GM12891 (cell line): ENCODE measurements around the gene MATK. TPM values are rescaled to one million over a fixed set of nuclear protein-coding genes. Genes with fewer than 3 reads are reported as not detected.
A peak's percentile ranks its signal among the peaks of the same experiment; 100 is the strongest.

Experiments used
- DNase-seq: peaks from one replicate; pipeline ENCODE4 v3.0.0; 2011; ENCODE audit warnings: low spot score; ENCODE audit not compliant: insufficient read length
- FAIRE-seq: peaks from 2 replicates; lab custom pipeline; 2011; peaks lifted over from hg19 to GRCh38; lab: Jason Lieb, UNC
- PAX5 ChIP-seq: IDR thresholded peaks from 2 replicates; pipeline ENCODE4 v1.6.1; 2011; ENCODE audit warnings: low read length, moderate library complexity, mild to moderate bottlenecking; ENCODE audit not compliant: insufficient read depth, severe bottlenecking
- POLR2A ChIP-seq: IDR thresholded peaks from 2 replicates; pipeline ENCODE4 v1.6.1; 2011; ENCODE audit warnings: low read depth, low read length, control low read depth
- POLR2AphosphoS5 ChIP-seq: IDR thresholded peaks from 2 replicates; pipeline ENCODE4 v1.6.1; 2011; ENCODE audit warnings: low read depth, low read length, control low read depth
- POU2F2 ChIP-seq: IDR thresholded peaks from 2 replicates; pipeline ENCODE4 v1.6.1; 2011; ENCODE audit warnings: low read depth, mild to moderate bottlenecking, control low read depth, low read length, moderate library complexity
- SPI1 ChIP-seq: IDR thresholded peaks from 2 replicates; pipeline ENCODE4 v1.6.1; 2011; ENCODE audit warnings: low read depth, low read length, control low read depth
- TAF1 ChIP-seq: IDR thresholded peaks from 2 replicates; pipeline ENCODE4 v1.6.1; 2011; ENCODE audit warnings: low read depth, low read length, control low read depth
- polyA plus RNA-seq: library from polyadenylated mRNA; unstranded; fragments of >200 nt; gene quantifications from one replicate; pipeline ENCODE4 v1.2.1, GENCODE V29; 2012; ENCODE audit warnings: low read depth, missing spikeins, inconsistent platforms; ENCODE audit not compliant: missing spikeins

The MATK gene, protein sequence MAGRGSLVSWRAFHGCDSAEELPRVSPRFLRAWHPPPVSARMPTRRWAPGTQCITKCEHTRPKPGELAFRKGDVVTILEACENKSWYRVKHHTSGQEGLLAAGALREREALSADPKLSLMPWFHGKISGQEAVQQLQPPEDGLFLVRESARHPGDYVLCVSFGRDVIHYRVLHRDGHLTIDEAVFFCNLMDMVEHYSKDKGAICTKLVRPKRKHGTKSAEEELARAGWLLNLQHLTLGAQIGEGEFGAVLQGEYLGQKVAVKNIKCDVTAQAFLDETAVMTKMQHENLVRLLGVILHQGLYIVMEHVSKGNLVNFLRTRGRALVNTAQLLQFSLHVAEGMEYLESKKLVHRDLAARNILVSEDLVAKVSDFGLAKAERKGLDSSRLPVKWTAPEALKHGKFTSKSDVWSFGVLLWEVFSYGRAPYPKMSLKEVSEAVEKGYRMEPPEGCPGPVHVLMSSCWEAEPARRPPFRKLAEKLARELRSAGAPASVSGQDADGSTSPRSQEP
- polyA plus RNA-seq: 2.8 TPM

DNA sequence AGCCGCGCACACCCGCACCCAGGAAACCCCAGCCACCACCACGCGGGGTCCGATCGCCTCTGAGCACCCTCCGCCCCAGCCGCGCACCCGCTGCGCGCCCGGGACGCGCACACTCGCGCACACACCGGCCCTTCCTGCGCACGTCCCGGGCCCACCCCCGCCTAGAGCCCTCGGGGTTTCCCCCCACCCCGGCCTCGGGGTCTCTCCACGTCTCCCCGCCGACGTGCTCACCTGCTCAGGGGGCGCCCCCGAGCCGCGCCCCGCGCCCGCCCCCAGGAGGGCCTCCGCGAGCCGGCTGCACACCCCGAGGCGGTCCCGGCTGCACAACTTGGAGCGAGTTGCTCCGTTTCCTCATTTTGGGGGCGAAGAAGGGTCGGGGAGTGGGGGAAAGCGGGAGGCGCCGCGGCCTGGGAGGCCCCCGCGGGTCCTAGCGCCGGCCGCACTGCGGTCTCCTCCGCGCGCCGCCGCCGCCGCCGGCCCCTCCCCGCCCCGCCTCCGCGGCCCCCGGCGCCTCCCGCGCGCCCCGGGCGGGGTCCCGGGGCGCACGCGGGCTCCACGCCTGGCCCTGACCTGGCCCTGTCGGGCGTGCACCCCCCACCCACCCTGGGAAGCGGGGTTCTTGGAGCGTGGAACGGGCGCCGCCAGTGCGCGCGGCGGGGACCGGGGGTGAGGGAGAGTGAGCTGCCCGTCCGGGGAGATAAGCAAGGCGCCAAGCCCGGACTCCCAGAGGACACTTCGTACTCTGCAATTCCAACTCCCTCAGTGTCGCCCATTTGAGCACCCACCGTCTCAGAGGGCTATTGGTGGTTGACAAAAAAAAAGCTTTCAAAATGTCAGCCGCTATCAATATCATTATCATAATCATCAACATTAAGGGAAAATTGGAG lies at the start of gene MATK:
Gene MATK (minus strand): TSS at position 444 of the 887 bp plus-strand sequence. CDS start 1,246 bp downstream, outside the sequence.
- TF ChIP-seq POLR2AphosphoS5 (no peak), POU2F2 (no peak), PAX5 (no peak), POLR2A (no peak), SPI1 (no peak), TAF1 (no peak)

DNA sequence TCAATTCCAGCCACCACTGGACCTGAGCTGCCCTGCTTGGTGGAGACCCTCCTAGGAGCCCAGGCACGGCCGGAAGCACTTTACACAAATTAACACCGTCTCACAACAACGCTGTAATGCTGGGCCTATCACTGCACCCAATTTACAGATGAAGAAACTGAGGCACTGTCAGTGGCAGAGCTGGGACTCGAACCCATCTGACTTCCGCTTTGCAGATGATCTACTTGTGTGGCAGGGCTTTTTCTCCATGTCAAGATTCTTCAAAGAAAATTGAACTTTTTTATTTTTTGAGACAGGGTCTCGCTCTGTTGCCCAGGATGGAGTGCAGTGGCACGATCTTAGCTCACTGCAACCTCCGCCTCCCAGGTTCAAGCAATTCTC lies 48.9 kb upstream of the MATK start:
- FAIRE-seq: no peak
- DNase-seq: no peak
- TF ChIP-seq TAF1 (no peak), POLR2A (no peak), SPI1 (no peak), PAX5 (no peak), POU2F2 (no peak), POLR2AphosphoS5 (no peak)

More for the DNA sequence above, at the start of gene MATK:
- DNase-seq (no peak), FAIRE-seq (no peak)

DNA sequence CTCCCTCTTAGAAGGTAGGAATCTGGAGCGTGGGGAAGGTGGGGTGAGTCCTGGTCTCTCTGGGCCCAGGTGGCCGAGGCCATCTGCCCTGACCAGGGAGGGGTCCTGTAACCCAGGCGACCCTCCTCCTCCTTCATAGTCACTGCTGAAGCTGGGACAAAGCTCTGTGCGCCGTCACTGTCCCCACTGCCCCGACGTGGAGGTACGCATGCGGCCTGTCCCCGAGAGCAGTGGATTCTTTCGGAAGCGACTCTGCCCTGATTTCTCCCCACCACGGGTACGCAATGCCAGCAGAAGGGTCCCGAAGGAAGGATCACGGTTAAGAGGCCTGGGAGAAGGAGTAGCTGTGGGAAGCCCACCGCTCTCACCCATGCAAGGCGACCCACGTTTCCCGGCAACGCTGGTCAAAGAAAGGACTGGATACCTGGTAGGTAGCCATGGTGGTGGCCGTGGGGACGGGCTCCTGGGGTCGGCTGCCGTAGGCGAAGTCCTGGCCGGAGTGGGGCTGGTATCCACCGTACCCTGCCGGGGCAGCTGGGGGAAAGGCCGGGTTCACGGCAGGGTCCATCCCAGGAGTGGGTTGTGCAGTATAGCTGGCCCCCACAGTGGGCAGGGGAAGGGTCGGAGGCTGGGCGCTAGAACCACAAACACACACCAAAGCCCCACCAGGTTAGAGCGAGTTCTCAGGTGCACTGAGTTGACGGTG lies 48.3 kb upstream of the MATK start:
- FAIRE-seq: no peak
- TF ChIP-seq POU2F2: no peak
- TF ChIP-seq SPI1: no peak
- TF ChIP-seq PAX5: no peak
- no peak for TF ChIP-seq POLR2A
- no peak for TF ChIP-seq TAF1
- DNase-seq: no peak

DNA sequence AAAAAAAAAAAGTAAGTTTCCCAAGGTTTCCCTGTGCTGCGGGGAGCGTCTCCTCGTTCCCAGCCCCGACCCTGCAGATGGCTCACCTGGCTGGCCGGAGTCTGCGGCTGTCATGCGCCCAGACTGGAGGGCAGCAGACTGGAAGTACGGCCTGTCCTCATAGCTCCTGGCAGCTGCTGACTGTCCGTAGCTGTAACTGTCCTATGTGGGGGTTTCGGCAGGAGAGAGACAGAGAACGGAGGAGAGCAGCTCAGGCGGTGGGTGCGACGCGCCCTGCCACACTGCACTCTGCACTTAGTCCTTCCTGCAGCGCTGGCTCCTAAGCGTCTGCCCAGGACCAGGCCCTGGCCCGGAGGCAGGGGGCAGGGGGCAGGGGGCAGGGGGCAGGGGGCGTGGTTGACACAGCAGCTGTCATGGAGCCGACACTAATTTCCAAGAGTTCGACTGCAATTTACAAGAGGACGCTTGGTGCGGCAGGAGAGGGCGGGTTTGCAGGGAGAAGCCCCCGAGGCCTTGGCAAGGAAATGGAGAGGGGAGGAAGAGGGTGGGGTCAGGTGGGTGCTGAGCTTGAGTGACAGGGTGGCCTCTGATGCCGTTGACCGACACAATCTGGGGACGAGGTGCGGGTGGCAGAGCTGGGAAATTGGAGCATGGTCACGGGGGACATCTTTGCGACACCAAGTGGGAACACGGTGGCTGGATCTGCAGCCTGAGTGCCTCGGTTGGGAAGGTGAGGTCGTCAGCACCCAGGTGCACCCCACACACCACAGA lies 47.6 kb upstream of the MATK start:
- no peak for TF ChIP-seq POU2F2
- no peak for TF ChIP-seq POLR2A
- no peak for TF ChIP-seq SPI1
- no peak for TF ChIP-seq PAX5
- no peak for TF ChIP-seq TAF1
- TF ChIP-seq POLR2AphosphoS5: no peak
- DNase-seq: no peak
- FAIRE-seq: no peak

DNA sequence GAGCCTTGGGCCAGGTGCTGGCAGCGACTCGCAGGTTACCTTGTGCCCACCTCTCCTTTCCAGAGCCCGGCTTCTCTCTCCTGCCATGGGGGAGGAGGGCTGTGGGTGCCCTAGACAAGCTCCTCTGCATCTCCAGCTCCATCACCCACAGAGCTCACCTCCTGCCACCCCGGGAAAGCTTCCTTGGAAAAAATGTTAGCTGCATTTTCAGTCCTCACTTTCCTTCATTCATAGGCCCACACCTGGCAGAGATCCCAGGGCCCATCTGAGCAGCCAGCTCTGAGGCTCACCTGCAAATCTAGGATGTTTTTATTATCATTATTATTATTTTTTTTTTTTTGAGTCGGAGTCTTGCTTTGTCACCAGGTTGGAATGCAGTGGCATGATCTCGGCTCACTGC lies 45.8 kb upstream of the MATK start:
- FAIRE-seq (no peak), DNase-seq (no peak)
- TF ChIP-seq TAF1: no peak
- TF ChIP-seq SPI1: no peak
- no peak for TF ChIP-seq POLR2A
- TF ChIP-seq PAX5: no peak
- TF ChIP-seq POLR2AphosphoS5: no peak
- no peak for TF ChIP-seq POU2F2

DNA sequence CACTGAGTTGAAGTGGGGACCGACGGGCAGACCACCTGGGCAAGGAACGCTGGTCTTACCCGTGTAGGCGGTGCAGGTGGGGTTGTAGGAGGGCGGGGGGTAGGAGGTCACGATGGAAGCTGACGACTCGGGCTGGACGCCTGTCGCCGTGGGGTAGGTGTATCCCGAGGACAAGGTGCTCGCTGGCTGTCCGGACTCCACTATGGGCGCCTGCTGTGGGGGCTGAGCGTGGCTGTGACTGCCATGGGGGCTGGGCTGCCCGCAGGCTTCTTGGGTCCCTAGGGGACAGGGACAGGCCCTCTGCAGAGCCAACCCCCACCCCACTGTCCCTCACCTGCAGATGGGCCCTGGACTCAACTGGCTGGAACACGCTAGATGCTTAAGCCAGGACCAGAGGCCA lies 45.4 kb upstream of the MATK start:
- no peak for FAIRE-seq
- no peak for TF ChIP-seq PAX5
- TF ChIP-seq SPI1: no peak
- TF ChIP-seq POU2F2: no peak
- TF ChIP-seq POLR2A: no peak
- no peak for TF ChIP-seq TAF1
- no peak for TF ChIP-seq POLR2AphosphoS5
- no peak for DNase-seq

DNA sequence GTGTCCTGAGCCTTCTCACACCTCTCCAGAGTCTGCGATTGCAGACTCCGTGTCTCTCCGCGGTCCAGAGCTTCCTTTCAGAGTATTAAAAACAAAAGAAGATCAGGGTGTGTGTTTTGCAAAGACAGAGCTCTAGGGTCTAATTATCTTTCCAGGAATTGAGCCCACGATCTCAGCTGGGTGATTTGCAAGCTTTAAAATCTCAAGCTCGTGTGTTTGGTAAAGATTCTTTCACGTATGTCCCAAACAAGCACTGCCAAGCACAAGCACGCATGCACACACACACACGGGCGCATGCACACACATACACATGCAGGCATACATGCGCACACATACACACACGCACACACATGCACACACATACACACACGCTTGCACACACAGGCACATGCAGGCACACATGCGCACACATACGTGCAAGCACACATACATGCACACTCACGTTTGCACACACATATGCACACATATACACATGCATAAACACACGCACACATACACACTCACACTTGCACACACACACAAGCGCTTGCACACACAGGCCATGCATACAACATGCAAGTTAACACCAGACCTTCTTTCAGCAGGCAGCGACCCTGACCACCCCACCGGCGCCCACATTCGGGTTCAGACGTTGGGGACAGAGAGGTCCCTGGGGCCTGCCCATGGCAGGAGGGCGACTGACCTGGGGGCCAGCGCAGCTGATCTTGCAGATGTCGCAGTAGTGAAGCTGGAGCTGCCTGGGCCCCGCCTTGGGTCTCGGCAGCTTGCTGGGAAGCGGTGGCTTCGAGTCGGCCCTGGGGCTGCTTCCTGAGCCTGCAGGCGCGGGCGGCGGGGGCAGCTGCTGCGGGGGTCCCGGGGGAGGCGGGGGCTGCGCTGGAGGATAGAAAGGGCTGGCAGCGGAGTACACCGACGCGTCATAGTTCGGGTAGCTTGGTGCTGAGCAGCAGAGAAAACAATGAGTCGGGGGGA lies 44.7 kb upstream of the MATK start:
- FAIRE-seq (peak; percentile 75), DNase-seq (no peak)
- TF ChIP-seq POU2F2 (peak; percentile 21; the same call in 1 of the 2 replicates), TAF1 (no peak), POLR2A (no peak), SPI1 (no peak), POLR2AphosphoS5 (0 out of 2 replicates have a peak, but pooled peaks have one; percentile 34), PAX5 (no peak)
